Measurements from ENCODE around the gene SMKR1.
"Not testable (repeated sequence)": the region's sequence is repeated elsewhere in the genome, so short reads cannot be mapped to it uniquely, and the experiment has no call there.

Gene SMKR1

GRCh38 chr7:129489491-129489890 is 12.8 kb upstream of the SMKR1 start:
- no peak for DNase-seq

GRCh38 chr7:129492391-129492790 is 9.9 kb upstream of the SMKR1 start:
- no peak for DNase-seq

- DNase-seq, result no peak
These were observed 8.8 kb upstream of the SMKR1 start for GRCh38 chr7:129493555-129493954.

DNA sequence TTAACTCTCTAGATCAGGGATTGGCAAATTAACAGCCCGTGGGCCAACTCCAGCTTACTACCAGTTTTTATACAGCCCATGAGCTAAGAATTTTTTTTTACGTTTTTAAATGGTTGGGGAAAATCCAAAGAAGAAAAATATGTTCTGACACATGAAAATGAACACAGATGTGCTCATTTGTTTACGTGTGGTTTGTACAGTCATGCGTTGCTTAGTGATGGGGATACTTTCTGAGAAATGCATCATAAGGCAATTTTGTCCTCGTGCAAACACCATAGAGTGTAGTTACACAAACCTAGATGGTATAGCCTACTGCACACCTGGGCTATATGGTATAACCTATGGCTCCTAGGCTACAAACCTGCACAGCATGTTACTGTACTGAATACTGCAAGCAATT is 8.3 kb upstream of the SMKR1 start:
- no peak for DNase-seq

- DNase-seq, result no peak
These were observed 6.3 kb upstream of the SMKR1 start for GRCh38 chr7:129495987-129496386.

DNA sequence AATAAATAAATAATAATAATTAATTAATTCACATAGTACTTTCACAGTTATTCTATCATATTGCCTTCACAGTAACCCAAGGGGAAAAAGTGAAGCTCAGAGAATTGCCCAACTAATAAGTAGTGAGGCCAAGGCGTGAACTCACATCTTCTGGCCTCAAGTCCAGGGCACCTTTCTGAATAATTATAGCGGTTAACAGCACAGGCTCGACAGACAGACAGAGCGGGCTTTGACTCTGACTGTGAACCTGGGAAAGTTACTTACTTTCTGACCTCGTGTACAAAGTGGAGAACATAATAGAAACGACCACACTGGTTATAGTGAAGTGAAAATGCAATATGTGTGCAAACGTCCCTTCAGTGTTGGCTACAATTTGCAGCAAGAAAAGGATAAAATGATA is 5.7 kb upstream of the SMKR1 start:
- DNase-seq, result no peak

DNA sequence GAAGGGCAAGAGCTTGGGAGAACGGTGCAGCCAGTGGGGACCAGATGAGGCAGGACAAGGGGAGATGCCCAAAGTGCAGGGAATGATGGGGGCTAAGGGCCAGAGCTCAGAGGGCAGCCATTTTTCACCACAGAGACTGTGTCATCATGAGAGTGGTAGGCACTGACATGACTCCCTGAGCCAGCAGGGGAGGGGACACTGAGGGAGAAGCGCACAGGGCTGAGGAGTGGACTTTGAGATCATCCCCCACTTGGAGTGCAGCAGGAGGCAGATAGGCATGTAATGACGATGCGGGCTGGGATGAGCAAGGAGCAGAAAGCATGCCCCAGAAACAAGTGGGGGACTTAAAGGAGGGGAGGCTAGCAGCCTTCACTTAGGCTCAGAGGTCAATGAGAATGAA is 5.2 kb upstream of the SMKR1 start:
- DNase-seq, result no peak

DNA sequence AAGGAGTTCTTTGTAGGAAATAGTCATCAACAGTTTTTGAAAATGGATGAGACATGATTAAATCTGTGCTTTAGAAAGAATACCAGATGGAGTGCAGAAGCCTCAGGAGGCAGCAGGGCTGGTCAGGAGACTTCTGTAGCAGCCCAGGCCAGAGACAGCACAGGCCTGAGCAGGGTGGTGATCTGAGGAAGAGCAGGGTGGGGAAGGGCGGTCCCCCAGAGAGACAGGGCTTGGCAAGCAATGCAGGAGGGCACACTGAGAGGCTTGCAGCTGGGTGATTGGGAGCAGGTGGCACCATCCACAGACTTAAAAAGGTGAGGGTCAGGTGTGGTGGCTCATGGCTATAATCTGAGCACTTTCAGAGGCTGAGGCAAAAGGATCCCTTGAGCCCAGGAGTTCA is 4.3 kb upstream of the SMKR1 start:
- DNase-seq, result no peak

GRCh38 chr7:129499999-129500398 is 2.3 kb upstream of the SMKR1 start:
- DNase-seq, result no peak

- DNase-seq, result peak; percentile 6
These were observed 666 bp downstream of the SMKR1 start for GRCh38 chr7:129502708-129503685.

DNA sequence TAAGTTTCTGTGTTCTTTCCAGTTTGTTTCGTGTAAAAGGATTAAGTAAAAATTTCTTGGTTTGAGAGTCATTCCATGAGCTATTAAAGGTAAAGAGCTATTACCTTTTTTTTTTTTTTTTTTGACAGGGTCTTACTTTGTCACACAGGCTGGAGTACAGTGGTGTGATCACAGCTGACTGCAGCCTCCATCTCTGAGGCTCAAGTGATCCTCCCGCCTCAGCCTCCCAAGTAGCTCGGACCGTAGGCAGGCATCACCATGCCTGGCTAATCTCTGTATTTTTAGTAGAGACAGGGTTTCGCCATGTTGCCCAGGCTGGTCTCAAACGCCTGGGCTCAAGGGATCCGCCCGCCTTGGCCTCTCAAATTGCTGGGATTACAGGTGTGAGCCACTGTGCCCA is 1.4 kb downstream of the SMKR1 start:
- DNase-seq, result no peak

DNA sequence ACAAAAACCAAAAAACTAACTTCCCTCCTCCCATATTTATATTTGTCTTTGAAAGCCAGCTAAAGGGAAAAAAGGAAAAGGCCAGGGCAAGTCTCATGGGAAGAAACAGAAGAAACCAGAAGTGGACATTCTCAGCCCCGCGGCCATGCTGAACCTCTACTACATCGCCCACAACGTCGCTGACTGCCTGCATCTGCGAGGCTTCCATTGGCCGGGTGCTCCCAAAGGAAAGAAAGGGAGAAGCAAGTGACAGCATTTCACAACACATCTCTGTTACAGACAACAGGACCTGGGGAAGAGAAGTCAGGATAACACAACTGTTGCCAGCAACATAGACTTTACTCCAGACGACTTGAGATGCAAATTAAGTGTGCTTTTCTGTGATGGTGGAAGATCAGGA is 9.9 kb downstream of the SMKR1 start:
- DNase-seq, result no peak

GRCh38 chr7:129513546-129513945 is 11.2 kb downstream of the SMKR1 start:
- DNase-seq, result no peak

- no peak for DNase-seq
These were observed 12.4 kb downstream of the SMKR1 start for GRCh38 chr7:129514683-129515082.

- DNase-seq, result no peak
These were observed 13.1 kb downstream of the SMKR1 start for GRCh38 chr7:129515381-129515780.

- DNase-seq, result no peak
These were observed 15.6 kb downstream of the SMKR1 start for GRCh38 chr7:129517931-129518330.

- no peak for DNase-seq
These were observed 17.1 kb downstream of the SMKR1 start for GRCh38 chr7:129519464-129519863.

DNA sequence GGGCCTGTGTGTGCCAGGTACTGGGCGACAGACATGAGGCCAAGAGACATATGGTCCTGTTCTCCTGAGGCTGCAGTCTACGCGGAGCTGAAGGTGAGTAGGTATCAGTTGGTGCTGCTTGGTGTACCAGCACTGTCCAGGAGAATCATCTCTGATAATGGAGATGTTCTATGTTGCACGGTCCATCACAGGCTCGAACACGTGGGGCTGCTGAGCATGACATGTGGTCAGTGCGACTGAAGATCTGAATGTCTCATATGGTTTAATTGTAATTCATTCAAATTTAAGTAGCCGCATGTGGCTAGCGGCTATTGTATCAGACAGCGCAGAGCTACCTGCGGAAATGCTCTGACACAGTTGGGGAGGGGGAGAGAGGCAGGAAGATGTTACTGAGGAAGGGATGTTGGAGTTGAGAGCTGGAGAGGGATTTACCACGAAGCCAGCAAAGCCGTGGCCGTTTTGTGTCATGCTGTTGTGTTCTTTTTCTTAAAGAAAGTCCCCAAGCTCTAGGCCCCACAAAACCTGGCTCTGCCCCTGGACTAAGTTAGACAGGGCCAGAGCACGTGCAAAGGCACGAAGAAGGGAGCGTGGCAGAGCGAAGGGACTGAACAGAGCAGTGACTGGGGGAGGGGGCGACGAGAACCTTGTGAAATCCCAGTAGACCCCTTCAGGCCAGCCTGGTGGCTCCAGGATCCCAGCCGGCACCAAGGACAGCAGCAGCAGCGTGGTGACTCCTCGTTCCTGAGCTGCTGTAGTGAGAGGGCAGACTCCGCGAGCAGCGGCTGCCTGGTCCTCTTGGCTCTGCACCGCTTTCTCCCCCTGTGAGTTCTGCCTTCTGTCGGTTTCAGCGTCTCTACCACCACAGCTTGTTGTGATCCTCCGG is 20.0 kb downstream of the SMKR1 start:
- no peak for DNase-seq

GRCh38 chr7:129522971-129523340 is 20.6 kb downstream of the SMKR1 start:
- no peak for DNase-seq

DNA sequence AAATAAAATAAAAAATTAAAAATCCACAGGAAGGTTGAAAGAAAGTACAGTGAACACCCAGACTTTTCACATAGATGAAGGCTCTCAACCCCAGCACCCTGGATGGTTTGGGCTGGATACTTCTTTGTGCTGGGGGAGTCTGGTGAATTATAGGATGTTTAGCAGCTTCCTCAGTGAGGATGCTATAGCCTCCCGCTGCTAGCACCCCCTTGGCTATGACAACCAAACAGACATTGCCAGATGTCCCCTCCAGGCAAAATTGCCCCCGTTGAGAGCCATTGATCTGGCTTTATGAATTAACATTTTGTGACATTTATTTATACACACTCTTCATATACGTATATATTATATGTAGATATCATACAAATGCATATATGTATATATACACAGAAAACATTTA is 21.6 kb downstream of the SMKR1 start:
- DNase-seq, result no peak

GRCh38 chr7:129524405-129524804 is 22.1 kb downstream of the SMKR1 start:
- DNase-seq, result not testable (repeated sequence)

GRCh38 chr7:129525225-129525862 is 23.0 kb downstream of the SMKR1 start:
- DNase-seq, result no peak

DNA sequence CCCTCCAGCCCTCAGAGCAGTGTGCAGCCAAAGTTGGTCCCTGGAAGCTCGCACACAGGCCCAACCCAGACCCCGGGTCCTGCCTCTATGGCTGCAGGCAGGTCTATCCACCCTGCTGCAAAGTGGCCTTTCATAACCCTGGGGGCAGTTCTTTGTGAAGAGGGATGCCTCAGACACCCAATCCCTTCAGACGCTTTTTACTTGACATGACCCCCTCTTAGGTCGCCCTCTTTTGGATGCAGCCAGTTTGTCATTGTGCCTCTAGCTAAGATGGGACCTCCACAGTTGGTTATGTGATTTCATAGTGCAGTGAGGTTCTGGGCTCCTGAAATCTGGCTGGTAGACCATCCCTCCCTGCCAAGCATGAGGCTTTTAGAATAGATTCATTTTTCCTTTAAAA is 27.3 kb downstream of the SMKR1 start:
- no peak for DNase-seq
